Measurements from ENCODE around the gene TEX13C.
"Not testable (repeated sequence)": the region's sequence is repeated elsewhere in the genome, so short reads cannot be mapped to it uniquely, and the experiment has no call there.

TEX13C gene

GRCh38 chrX:125319646-125320521 lies at the start of gene TEX13C:
TEX13C (plus strand) TSS chrX:125319871; CDS start chrX:125320120, 249 bp downstream.
- DNase-seq (ENCODE audit: low read depth), result no peak

- no peak for DNase-seq (ENCODE audit: low read depth)
These were observed 32.4 kb upstream of the TEX13C start for GRCh38 chrX:125287282-125287681.

GRCh38 chrX:125288343-125288742 lies 31.3 kb upstream of the TEX13C start:
- no peak for DNase-seq (ENCODE audit: low read depth)

- no peak for DNase-seq (ENCODE audit: low read depth)
These were observed 30.5 kb upstream of the TEX13C start for GRCh38 chrX:125289209-125289608.

- DNase-seq (ENCODE audit: low read depth), result no peak
These were observed 29.8 kb upstream of the TEX13C start for GRCh38 chrX:125289920-125290319.

- DNase-seq (ENCODE audit: low read depth), result no peak
These were observed 28.5 kb upstream of the TEX13C start for GRCh38 chrX:125291124-125291523.

GRCh38 chrX:125293850-125294780 lies 25.6 kb upstream of the TEX13C start:
- no peak for DNase-seq (ENCODE audit: low read depth)

- DNase-seq (ENCODE audit: low read depth), result no peak
These were observed 24.3 kb upstream of the TEX13C start for GRCh38 chrX:125295337-125295736.

GRCh38 chrX:125298871-125299270 lies 20.8 kb upstream of the TEX13C start:
- no peak for DNase-seq (ENCODE audit: low read depth)

- DNase-seq (ENCODE audit: low read depth), result no peak
These were observed 13.3 kb upstream of the TEX13C start for GRCh38 chrX:125306335-125306866.

GRCh38 chrX:125308653-125309052 lies 11.0 kb upstream of the TEX13C start:
- DNase-seq (ENCODE audit: low read depth), result no peak

GRCh38 chrX:125319166-125319565 lies 505 bp upstream of the TEX13C start:
- not testable (repeated sequence) for DNase-seq (ENCODE audit: low read depth)

- no peak for DNase-seq (ENCODE audit: low read depth)
These were observed 2.8 kb downstream of the TEX13C start for GRCh38 chrX:125322431-125322830.

- no peak for DNase-seq (ENCODE audit: low read depth)
These were observed 6.9 kb downstream of the TEX13C start for GRCh38 chrX:125326599-125326998.

- DNase-seq (ENCODE audit: low read depth), result no peak
These were observed 8.2 kb downstream of the TEX13C start for GRCh38 chrX:125327891-125328290.

GRCh38 chrX:125333583-125333982 lies 13.9 kb downstream of the TEX13C start:
- no peak for DNase-seq (ENCODE audit: low read depth)

GRCh38 chrX:125340490-125340889 lies 20.8 kb downstream of the TEX13C start:
- no peak for DNase-seq (ENCODE audit: low read depth)

GRCh38 chrX:125374169-125374568 lies 54.5 kb downstream of the TEX13C start:
- DNase-seq (ENCODE audit: low read depth), result no peak

Data from HS-27A (cell line).